ENCODE results near the gene PAFAH1B1.
"Not testable (repeated sequence)": the region's sequence is repeated elsewhere in the genome, so short reads cannot be mapped to it uniquely, and the experiment has no call there.

Gene PAFAH1B1

GRCh38 chr17:2636169-2636930, 42.9 kb downstream of the PAFAH1B1 start:
- DNase-seq: no peak

DNA sequence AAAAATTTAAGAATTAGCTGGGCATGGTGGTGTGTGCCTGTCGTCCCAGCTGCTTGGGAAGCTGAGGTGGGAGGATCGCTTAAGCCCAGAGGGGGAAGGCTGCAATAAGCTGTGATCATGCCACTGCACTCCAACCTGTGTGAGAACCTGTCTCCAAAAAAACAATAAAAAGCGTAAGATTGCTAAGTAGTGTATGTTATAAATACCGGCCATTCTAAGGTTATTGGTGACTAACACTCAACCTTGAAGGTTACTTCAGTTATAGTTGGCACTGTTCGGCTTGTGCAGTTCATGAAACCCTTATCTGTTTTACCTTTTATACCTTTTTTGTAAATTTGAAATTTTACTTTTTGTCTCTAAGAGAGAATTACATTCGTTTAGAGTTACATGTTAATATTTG, 44.0 kb downstream of the PAFAH1B1 start:
- DNase-seq: no peak

DNA sequence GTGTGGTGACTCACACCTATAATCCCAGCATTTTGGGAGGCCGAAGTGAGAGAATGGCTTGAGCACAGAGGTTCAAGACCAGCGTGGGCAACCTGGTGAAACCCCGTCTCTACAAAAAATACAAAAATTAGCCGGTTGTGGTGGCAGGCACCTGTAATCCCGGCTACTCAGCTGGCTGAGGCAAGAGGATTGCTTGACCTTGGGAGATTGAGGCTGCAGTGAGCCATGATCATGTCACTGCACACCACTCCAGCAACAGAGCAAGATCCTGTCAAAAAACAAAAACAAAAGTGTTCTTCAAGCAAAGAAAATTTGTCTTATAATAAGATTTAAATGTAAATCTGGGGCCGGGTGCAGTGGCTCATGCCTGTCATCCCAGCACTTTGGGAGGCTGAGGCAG, 51.5 kb downstream of the PAFAH1B1 start:
- no peak for DNase-seq

DNA sequence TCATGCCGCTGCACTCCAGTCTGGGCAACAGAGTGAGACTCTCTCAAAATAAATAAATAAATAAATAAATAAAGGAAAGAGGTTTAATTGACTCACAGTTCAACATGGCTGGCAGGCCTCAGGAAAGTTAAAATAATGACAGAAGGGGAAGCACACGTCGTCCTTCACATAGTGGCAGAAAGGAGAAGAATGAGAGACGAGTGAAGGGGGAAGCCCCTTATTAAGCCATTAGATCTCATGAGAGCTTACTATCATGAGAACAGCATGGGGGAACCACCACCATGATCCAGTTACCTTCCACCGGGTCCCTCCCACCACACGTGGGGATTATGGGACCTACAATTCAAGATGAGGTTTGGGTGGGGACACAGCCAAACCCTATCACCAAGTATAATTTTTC, 54.5 kb downstream of the PAFAH1B1 start:
- DNase-seq: no peak

GRCh38 chr17:2649191-2649590, 55.7 kb downstream of the PAFAH1B1 start:
- DNase-seq: no peak

DNA sequence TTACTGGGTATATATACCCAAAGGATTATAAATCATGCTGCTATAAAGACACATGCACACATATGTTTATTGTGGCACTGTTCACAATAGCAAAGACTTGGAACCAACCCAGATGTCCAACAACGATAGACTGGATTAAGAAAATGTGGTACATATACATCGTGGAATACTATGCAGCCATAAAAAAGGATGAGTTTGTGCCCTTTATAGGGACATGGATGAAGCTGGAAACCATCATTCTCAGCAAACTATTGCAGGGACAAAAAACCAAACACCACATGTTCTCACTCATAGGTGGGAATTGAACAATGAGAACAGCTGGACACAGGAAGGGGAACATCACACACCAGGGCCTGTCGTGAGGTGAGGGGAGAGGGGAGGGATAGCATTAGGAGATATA, 59.5 kb downstream of the PAFAH1B1 start:
- not testable (repeated sequence) for DNase-seq

DNA sequence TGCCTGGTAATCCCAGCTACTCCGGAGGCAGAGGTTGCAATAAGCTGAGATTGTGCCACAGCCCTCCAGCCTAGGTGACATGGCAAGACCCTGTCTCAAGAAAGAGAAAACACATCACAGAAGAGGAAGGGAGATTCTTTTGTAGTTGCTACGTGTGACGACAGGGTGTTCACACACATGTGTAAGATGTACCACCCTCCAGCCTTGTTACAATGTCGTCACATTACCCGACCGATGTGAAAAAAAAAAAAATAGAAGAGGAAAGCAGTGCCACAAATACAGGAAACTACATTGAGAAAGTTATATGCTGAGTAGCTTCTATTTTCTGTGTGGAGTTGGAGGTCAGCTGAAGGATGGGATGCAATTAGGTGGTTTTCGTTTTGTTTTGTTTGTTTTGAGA, 62.1 kb downstream of the PAFAH1B1 start:
- no peak for DNase-seq

DNA sequence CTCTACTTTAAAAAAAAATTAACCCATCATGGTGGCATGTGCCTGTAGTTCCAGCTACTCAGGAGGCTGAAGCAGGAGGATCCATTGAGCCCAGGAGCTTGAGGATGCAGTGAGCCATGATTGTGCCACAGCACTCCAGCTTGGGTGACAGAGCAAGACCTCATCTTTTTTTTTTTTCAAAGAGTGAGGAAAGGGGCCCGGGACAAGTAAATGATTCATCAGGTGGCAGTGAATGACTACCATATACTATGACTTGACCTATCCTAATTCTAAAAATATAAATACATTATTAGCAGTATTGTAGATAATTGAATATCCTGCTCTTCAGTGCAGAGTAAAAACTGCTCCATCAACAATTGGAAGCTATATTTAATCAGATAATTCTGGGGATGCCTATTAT, 62.8 kb downstream of the PAFAH1B1 start:
- no peak for DNase-seq

DNA sequence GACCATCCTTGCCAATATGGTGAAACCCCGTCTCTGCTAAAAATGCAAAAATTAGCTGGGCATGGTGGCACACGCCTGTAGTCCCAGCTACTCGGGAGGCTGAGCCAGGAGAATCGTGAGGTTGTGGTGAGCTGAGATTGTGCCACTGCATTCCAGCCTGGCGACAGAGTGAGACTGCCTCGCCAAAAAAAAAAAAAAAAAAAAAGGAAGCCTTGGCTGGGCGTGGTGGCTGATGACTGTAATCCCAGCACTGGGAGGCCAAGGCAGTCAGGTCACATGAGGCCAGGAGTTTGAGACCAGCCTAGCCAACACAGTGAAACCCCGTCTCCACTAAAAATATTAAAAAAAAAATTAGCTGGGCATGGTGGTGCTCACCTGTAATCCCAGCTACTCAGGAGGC, 65.9 kb downstream of the PAFAH1B1 start:
- not testable (repeated sequence) for DNase-seq

GRCh38 chr17:2660410-2660809, 67.0 kb downstream of the PAFAH1B1 start:
- not testable (repeated sequence) for DNase-seq

- DNase-seq: no peak
These were observed 78.6 kb downstream of the PAFAH1B1 start for GRCh38 chr17:2672026-2672425.

DNA sequence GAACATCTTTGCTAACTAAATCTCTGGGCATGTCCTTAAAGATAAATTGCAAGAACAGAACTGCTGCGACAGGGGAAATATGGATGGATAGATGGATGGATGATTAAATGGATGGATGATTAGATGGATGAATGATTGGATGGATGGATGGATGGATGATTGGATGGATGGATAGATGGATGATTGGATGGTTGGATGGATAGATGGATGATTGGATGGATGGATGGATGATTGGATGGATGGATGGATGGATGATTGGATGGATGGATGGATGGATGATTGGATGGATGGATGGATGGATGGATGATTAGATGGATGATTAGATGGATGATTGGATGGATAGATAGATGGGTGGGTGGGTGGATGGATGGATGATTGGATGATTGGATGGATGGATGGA, 85.8 kb downstream of the PAFAH1B1 start:
- not testable (repeated sequence) for DNase-seq

- DNase-seq: no peak
These were observed 87.5 kb downstream of the PAFAH1B1 start for GRCh38 chr17:2680961-2681360.

DNA sequence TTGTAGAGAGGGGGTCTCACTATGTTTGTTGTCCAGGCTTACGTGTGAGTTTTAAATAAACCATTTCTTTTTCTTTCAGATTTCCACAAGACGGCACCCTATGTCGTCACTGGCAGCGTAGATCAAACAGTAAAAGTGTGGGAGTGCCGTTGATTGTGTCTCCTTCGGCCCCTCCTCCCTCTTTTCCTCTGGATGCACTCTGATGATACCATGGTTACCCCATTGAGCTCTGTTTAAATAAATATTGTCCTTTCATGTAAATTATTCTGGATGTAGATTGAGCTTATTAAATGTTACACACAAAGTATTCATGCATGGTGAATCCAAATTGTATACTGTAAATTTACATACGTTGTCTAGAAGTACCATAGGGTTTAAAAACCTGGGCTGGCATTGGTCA, 88.2 kb downstream of the PAFAH1B1 start:
- no peak for DNase-seq

DNA sequence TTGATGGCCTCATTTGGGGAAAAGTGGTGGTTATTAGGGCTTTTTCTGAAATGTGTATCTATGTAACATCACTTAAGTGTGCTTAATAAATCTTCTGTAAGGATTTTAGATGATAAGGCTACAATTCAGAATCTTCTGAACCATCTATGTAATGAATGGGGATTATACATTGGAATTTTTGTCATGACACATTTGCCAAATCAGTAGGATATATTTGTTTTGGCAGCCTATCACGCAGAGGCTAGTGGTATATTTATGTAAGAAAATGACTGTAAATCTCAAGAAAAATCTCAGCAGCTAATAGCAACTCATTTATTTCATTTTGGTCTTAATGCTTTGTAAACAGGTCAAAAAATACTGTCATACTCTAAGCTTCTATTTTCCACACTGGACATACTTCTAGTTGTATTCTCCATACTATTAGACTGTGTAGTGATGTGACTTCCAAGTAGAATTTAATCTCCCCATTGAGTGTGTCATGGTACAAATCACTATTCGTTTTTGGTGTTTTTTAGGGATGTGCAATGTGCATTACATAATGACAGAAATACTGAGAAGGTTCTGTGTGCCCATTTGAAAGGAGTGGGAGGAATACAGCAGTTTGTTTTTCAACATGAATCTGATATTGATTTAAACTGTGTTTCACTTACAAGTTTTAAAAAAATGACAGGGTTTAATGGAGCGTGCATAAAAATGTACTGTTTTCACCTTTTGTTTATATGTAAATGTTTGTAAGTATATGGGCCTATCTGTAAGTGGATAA, 88.9 kb downstream of the PAFAH1B1 start:
- no peak for DNase-seq

DNA sequence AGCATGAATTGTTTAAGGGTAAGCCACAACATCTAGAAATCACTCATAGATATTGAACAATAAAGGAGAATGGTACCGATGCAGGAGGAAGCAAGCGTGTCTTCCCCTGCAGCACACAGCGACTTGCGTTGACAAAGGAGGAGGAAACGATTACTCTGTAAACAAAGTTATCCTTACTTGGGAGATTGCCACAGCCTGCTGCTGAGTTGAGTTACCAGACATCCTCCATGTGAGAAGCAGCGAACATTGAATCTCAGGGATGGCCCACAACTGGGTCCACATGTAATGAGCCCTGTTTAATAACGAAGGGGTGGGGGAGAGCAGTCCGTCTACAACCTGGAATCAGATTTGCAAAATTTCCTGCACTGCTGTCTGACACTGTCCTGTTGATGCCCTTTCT, 90.5 kb downstream of the PAFAH1B1 start:
- no peak for DNase-seq

DNA sequence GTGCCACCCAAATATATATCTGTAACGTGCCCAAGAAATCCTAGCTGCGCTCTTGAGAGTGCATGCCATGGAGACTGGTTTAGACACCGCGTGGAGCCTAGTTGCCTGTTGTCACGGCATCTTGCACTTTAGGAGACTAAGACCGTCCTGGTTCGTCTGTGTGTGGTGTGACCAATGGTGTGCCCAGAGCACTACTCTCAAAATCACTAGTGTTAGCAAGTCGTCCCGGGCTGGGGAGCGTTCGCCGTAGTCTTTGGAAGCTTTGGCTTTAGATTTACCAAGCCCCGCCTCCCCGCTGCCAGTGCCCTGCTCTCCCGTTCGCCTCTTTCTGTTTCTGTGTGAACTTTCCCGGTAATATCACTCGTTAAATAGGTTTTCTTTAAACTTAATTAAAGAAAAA, 91.1 kb downstream of the PAFAH1B1 start:
- no peak for DNase-seq

DNA sequence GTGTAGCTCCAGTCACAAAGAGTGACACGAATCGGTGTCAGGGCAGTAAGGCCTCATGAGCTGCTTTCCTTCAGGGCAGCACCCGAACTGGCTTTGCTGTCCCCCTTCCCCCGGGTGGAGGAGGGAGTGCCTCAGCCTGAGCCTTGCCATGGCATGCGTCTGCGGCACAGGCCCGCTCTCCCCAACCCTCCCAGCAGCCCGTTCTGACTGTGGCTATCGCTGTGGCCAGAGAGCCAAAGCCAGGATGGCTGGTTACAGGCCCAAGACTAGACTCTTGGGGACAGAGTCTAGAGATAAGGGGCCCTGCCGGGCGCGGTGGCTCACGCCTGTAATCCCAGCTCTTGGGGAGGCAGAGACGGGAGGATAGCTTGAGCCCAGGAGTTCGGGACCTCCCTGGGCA, 92.2 kb downstream of the PAFAH1B1 start:
- DNase-seq: no peak

DNA sequence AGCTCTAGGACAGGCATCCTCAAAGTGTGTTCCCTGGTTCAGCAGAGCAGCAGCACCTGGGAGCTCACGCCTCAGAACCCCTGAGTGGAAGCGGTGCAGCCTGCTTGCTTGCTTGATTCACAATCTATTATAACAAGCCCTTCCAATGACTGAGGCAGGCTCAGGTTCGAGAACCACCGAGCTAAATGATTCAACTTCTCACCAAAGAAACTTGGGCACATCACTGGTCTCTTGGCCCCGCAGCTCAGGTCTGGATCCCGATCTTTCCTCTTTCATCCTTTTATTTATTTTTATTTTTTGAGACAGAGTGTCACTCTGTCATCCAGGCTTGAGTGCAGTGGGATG, 93.6 kb downstream of the PAFAH1B1 start:
- DNase-seq: no peak

- DNase-seq: no peak
These were observed 95.2 kb downstream of the PAFAH1B1 start for GRCh38 chr17:2688351-2689342.

- DNase-seq: no peak
These were observed 96.1 kb downstream of the PAFAH1B1 start for GRCh38 chr17:2689411-2690164.
